GM10248 (cell line): Measurements from ENCODE around the gene ZBTB47.
A peak's percentile ranks its signal among the peaks of the same experiment; 100 is the strongest.

ENCODE experiments used
- CTCF ChIA-PET: fragments of 300-600 bp; sonication (Branson Sonifier 250); formaldehyde crosslinking; extraction: SDS; loops from one replicate; lab custom pipeline; 2021; ENCODE audit warnings: antibody characterized with exemption; lab: Yijun Ruan, JAX
- POLR2A ChIA-PET: fragments of 350-650 bp; sonication (Branson Sonifier 250); formaldehyde crosslinking; extraction: SDS; loops from one replicate; lab custom pipeline; 2020; ENCODE audit warnings: antibody characterized with exemption; lab: Yijun Ruan, JAX
- DNase-seq: peaks from one replicate; pipeline ENCODE4 v3.0.0; 2012; ENCODE audit errors: extremely low spot score
- TF ChIP-seq, protein P1 (sequence below): IDR thresholded peaks from 2 replicates; pipeline ENCODE4 v1.5.1; 2012; ENCODE audit warnings: mild to moderate bottlenecking, low read depth; ENCODE audit errors: extremely low read depth, missing control alignments, control extremely low read depth

Gene ZBTB47

GRCh38 chr3:42662037-42662812, 8.7 kb downstream of the ZBTB47 start:
- POLR2A ChIA-PET, result no interaction called here
- TF ChIP-seq, protein P1, sequence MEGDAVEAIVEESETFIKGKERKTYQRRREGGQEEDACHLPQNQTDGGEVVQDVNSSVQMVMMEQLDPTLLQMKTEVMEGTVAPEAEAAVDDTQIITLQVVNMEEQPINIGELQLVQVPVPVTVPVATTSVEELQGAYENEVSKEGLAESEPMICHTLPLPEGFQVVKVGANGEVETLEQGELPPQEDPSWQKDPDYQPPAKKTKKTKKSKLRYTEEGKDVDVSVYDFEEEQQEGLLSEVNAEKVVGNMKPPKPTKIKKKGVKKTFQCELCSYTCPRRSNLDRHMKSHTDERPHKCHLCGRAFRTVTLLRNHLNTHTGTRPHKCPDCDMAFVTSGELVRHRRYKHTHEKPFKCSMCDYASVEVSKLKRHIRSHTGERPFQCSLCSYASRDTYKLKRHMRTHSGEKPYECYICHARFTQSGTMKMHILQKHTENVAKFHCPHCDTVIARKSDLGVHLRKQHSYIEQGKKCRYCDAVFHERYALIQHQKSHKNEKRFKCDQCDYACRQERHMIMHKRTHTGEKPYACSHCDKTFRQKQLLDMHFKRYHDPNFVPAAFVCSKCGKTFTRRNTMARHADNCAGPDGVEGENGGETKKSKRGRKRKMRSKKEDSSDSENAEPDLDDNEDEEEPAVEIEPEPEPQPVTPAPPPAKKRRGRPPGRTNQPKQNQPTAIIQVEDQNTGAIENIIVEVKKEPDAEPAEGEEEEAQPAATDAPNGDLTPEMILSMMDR, result no peak
- CTCF ChIA-PET, result interaction anchor here (1.0 to 2.5 kb wide), 4 partner anchors 14 to 114 kb away, joined by 3 to 7 read pairs (median 4); no protein-coding TSS in a partner anchor

DNA sequence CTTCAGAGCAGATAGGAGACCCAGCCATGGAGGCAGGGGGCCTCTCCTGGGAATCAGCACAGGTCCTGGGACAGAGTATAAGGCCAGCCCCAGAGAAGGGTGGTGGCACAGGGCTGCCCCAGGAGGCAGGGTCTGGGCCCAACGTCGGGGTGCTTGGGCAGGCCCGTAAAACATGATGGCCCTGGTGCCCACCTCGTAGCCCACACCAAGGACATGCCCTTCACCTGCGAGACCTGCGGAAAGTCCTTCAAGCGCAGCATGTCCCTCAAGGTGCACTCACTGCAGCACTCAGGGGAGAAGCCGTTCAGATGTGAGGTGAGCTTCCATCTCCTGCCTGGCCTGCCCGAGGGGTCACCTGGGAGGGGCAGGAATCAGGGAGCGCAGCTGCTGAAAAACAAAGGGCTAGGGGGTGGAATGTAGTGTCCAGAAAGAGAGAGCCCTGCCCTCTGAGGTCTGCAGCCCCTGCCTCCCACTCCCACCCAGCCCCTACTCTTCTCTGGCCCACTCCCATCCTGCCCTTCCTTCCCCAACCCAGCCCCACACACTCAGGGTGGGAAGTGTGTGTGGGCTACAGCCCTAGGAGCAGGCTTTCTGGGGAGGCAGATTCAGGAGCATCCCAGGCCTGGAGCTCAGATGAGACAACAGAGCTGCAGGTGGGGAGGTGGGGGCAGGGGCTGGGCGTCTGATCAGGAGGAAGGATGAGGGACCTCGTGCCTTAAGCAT, 9.5 kb downstream of the ZBTB47 start:
- POLR2A ChIA-PET, result interaction anchor here (0.7 kb wide), 1 partner anchor 25 kb away, joined by 4 read pairs; no protein-coding TSS in a partner anchor
- TF ChIP-seq, protein P1, result no peak
- CTCF ChIA-PET, result interaction anchor here (2.5 kb wide), 1 partner anchor 15 kb away, joined by 7 read pairs; no protein-coding TSS in a partner anchor
- peak; percentile 27 for DNase-seq

More at GRCh38 chr3:42662037-42662812, 8.7 kb downstream of the ZBTB47 start:
- DNase-seq, result peak; percentile 17

DNA sequence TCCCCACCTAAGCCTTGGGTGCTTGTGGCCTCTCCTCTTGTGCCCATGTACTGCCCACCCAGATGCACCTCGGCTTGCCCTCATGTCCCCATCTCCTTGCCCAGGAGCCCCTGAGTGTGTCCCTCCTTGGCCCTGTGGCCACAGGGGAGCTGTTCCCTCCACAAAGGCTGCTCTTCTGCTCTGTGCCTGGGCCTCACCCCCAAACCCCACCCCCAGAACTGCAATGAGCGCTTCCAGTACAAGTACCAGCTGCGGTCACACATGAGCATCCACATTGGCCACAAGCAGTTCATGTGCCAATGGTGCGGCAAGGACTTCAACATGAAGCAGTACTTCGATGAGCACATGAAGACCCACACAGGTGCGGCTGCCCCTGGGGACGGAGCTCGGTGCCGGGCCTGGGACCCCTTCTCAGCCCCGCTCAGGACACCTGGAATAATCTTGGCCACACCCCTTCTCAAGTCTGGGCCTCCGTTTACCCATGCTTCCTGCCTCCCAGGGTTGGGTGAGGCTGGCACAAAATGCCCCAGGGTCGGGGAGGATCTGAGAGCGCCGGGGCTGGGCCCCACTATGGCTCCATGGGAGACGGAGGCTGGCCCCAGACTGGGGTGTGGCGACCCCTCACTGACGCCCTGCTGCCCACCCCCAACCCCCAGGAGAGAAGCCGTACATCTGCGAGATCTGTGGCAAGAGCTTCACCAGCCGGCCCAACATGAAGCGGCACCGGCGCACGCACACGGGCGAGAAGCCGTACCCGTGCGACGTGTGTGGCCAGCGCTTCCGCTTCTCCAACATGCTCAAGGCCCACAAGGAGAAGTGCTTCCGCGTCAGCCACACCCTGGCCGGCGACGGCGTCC, 10.3 kb downstream of the ZBTB47 start:
- ChIA-PET CTCF (interaction anchor here (1.5 to 2.5 kb wide), 2 partner anchors 16 to 217 kb away, joined by 3 to 7 read pairs; no protein-coding TSS in a partner anchor), POLR2A (interaction anchor here (0.7 kb wide), 1 partner anchor 24 kb away, joined by 4 read pairs; no protein-coding TSS in a partner anchor)
- TF ChIP-seq, protein P1, result no peak
- DNase-seq, result peak; percentile 28

DNA sequence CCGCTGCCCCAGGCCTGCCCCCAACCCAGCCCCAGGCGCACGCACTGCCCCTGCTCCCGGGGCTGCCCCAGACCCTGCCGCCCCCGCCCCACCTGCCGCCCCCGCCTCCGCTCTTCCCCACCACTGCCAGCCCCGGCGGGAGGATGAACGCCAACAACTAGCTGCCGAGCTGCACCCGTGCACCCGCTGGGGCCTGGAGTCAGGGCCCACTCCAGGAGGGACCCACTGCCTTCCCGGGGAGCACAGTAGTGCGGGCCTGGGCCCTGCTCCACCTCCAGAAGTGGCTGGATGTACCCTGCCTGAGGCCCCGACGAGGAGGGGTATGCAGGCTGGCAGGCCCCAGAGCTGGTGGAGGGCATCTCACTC, 10.9 kb downstream of the ZBTB47 start:
- DNase-seq, result peak; percentile 15
- ChIA-PET CTCF (interaction anchor here (1.5 to 2.5 kb wide), 2 partner anchors 16 to 217 kb away, joined by 3 to 7 read pairs; no protein-coding TSS in a partner anchor), POLR2A (no interaction called here)
- TF ChIP-seq, protein P1, result no peak

- CTCF ChIA-PET, result interaction anchor here (1.5 to 2.0 kb wide), 2 partner anchors 48 to 216 kb away, joined by 3 to 5 read pairs; no protein-coding TSS in a partner anchor
- POLR2A ChIA-PET, result no interaction called here
- DNase-seq, result peak; percentile 19
Observed at GRCh38 chr3:42665050-42665878, 11.8 kb downstream of the ZBTB47 start.

More at GRCh38 chr3:42665050-42665878, 11.8 kb downstream of the ZBTB47 start:
- TF ChIP-seq, protein P1, result no peak
